Renal cortex interstitium (tissue), 15 donors: ENCODE data around the gene SLC9A9. TPM values are rescaled to one million over a fixed set of nuclear protein-coding genes. Genes with fewer than 3 reads are reported as not detected.
A peak's percentile ranks its signal among the peaks of the same experiment; 100 is the strongest.
"Not testable (repeated sequence)": the region's sequence is repeated elsewhere in the genome, so short reads cannot be mapped to it uniquely, and the experiment has no call there.

Source experiments
- DNase-seq, 11 donors: peaks; one replicate each; pipeline ENCODE4 v3.0.0-alpha.2; 2013; ENCODE audit warnings: low read depth in 9 of 11, low spot score in 4 of 11; ENCODE audit errors: extremely low read depth in 1 of 11
- long read RNA-seq, 16 experiments: transcript quantifications; one replicate each; lab custom pipeline, GENCODE V29; 2026
- polyA plus RNA-seq, 3 donors: library from polyadenylated mRNA; unstranded; fragments of 120-200 nt; gene quantifications; one replicate each; pipeline ENCODE4 v1.2.1, GENCODE V29; 2013; ENCODE audit not compliant: insufficient read length in 3 of 3

SLC9A9 gene
- 1 to 10 TPM; 4.7 to 6.0 (median 5.6) TPM for polyA plus RNA-seq
- long read RNA-seq, donor 1 = 0 reads
- long read RNA-seq, donor 2, partial matches to known transcripts = 0 of 1 reads
- long read RNA-seq, donor 2, other reads (novel, unspliced or antisense) = 0 of 1 reads
- long read RNA-seq, donor 3, partial matches to known transcripts = 0 of 2 reads
- long read RNA-seq, donor 3, other reads (novel, unspliced or antisense) = 0 of 2 reads
- long read RNA-seq, donor 4 = 0 reads
- long read RNA-seq, donor 5 = 0 reads
- long read RNA-seq, donor 6, partial matches to known transcripts = 0 of 2 reads
- long read RNA-seq, donor 6, other reads (novel, unspliced or antisense) = 0 of 2 reads
- long read RNA-seq, donor 7, partial matches to known transcripts = 0 of 3 reads
- long read RNA-seq, donor 7, other reads (novel, unspliced or antisense) = 0 of 3 reads
- long read RNA-seq, donor 8, partial matches to known transcripts = 0 of 4 reads
- long read RNA-seq, donor 8, other reads (novel, unspliced or antisense) = 0 of 4 reads
- long read RNA-seq, donor 9 = 0 reads
- long read RNA-seq, donor 10, partial matches to known transcripts = 0 of 2 reads
- long read RNA-seq, donor 10, other reads (novel, unspliced or antisense) = 0 of 2 reads
- long read RNA-seq, donor 11, partial matches to known transcripts = 0 of 1 reads
- long read RNA-seq, donor 11, other reads (novel, unspliced or antisense) = 0 of 1 reads
- long read RNA-seq, donor 12 = 0 reads
- long read RNA-seq, donor 13, partial matches to known transcripts = 0 of 1 reads
- long read RNA-seq, donor 13, other reads (novel, unspliced or antisense) = 0 of 1 reads
- long read RNA-seq, donor 14 = 0 reads
- long read RNA-seq, donor 15, partial matches to known transcripts = 0 of 1 reads
- long read RNA-seq, donor 15, other reads (novel, unspliced or antisense) = 0 of 1 reads
- long read RNA-seq, donor 16, partial matches to known transcripts = 5 of 6 reads
- long read RNA-seq, donor 16, other reads (novel, unspliced or antisense) = 0 of 6 reads

- peak in 10 of 11 donors; percentile 13 to 35 (median 20) for DNase-seq
These were observed at the start of gene SLC9A9 for GRCh38 chr3:143847787-143848631. SLC9A9 (minus strand) TSS chr3:143848468; CDS start chr3:143848322, 146 bp downstream.

GRCh38 chr3:143897576-143898295, 49.5 kb upstream of the SLC9A9 start:
- no peak for DNase-seq

GRCh38 chr3:143896486-143896885, 48.2 kb upstream of the SLC9A9 start:
- no peak for DNase-seq

DNA sequence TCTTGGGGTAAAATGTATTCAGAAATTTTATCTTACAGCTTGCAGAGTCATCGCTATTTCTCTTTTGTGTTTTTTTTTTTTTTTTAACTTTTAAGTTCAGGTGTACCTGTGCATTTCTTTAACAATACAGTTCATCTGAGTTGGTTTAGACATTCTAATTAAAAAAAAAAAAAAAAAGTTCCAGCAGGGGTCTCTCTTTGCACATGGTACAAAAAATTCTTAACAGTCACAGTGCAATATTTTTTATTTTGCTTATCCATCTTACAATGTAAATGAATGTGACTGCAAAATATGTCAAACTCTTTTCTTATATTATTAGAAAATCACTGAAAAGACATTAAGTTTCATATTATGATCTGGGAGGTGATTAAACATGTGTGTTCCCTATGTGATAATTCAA, 47.5 kb upstream of the SLC9A9 start:
- no peak for DNase-seq

- no peak for DNase-seq
These were observed 40.6 kb upstream of the SLC9A9 start for GRCh38 chr3:143888846-143889245.

GRCh38 chr3:143888166-143888565, 39.9 kb upstream of the SLC9A9 start:
- DNase-seq = no peak

GRCh38 chr3:143885780-143886427, 37.6 kb upstream of the SLC9A9 start:
- DNase-seq = no peak

DNA sequence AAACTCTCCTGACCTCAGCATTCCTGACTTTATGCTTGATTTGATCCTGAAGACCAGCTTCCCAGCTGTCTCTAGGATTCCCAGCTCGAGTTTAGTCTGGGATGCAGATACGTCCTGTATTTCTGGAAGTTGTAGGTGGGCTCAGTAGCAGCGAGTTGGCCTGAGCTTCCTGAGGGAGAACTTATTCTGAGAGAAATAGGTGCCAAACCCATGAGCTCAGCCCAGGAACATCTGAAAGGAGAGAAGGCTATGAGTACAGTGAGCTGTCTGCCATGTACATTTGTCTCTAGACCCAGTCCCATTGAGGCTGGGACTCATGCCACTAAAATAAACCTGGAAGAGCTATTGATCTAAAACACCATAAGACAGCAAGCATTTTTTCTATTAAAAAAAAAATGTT, 36.6 kb upstream of the SLC9A9 start:
- no peak for DNase-seq

- no peak for DNase-seq
These were observed 34.9 kb upstream of the SLC9A9 start for GRCh38 chr3:143883151-143883550.

DNA sequence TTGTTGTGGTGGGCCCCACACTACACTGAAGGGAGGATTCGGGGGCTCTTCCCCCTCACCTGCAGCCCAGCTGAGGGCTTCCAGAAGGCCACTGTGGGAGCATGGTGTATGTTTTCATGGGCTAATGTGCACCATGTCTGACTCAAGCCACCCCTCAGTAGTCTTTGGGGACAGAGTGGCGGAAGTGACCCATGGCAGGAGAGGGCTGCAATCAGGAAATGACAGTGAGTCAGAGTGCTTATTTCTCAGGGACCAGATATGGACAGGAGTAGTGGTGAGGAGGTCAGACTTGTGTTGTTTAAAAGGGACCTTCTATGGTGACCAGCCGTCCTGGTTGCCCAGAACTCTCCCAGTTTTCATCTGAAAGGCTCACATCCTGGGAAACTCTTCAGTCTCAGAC, 32.8 kb upstream of the SLC9A9 start:
- no peak for DNase-seq

- no peak for DNase-seq
These were observed 27.3 kb upstream of the SLC9A9 start for GRCh38 chr3:143875546-143875945.

- DNase-seq = not testable (repeated sequence)
These were observed 25.3 kb upstream of the SLC9A9 start for GRCh38 chr3:143873553-143873952.

GRCh38 chr3:143865302-143865701, 17.0 kb upstream of the SLC9A9 start:
- no peak for DNase-seq

GRCh38 chr3:143859465-143860203, 11.4 kb upstream of the SLC9A9 start:
- DNase-seq = no peak

GRCh38 chr3:143856252-143856970, 8.1 kb upstream of the SLC9A9 start:
- DNase-seq = no peak

DNA sequence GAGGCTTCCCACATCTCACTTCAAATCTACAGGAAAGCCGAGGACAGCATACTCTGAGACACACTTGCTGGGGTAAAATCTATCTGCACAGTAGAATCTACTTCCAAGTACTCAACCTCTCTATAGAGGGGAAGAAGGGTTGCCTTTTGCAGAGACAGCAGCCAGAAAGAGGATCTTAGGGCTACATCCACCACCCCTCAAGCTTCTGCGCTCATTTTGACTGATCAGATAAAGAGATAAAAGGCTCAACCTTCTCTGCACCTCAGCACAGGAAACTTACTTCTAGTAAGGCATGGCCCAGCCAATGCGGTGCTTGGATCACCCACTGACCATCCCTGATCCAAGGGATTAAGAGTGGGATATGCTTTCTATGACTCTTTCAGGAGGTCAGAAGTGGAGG, 6.9 kb upstream of the SLC9A9 start:
- DNase-seq = no peak
